H9 (cell line): Measurements from ENCODE around the gene ACBD3. TPM values are rescaled to one million over a fixed set of nuclear protein-coding genes. Genes with fewer than 3 reads are reported as not detected.

Source experiments
- DNase-seq: peaks from one replicate; pipeline ENCODE4 v3.0.0-alpha.2; 2017
- H2AFZ ChIP-seq: one replicate; pipeline ENCODE4 v1.6.1; 2013; ENCODE audit warnings: mild to moderate bottlenecking, low read length, control low read depth, moderate library complexity
- H2AK5ac ChIP-seq: 2 replicates; pipeline ENCODE4 v1.6.1; 2013; ENCODE audit warnings: low read length, control low read depth, mixed read lengths; ENCODE audit not compliant: insufficient read length
- H2BK120ac ChIP-seq: one replicate; pipeline ENCODE4 v1.6.1; 2013; ENCODE audit warnings: low read depth, mild to moderate bottlenecking, low read length, control low read depth, inconsistent platforms; ENCODE audit not compliant: poor library complexity, severe bottlenecking
- H2BK12ac ChIP-seq: 2 replicates; pipeline ENCODE4 v1.6.1; 2013; ENCODE audit warnings: low read length, control low read depth, mixed read lengths, low read depth; ENCODE audit not compliant: insufficient read length
- H2BK15ac ChIP-seq: 2 replicates; pipeline ENCODE4 v1.6.1; 2013; ENCODE audit warnings: low read depth, low read length, control low read depth
- H2BK20ac ChIP-seq: one replicate; pipeline ENCODE4 v1.6.1; 2013; ENCODE audit warnings: low read depth, mild to moderate bottlenecking, low read length, control low read depth, inconsistent platforms; ENCODE audit not compliant: poor library complexity, severe bottlenecking
- H2BK5ac ChIP-seq: 2 replicates; pipeline ENCODE4 v1.6.1; 2013; ENCODE audit warnings: low read length, control low read depth, mixed read lengths; ENCODE audit not compliant: insufficient read length
- H3K14ac ChIP-seq: 2 replicates; pipeline ENCODE4 v1.6.1; 2013; ENCODE audit warnings: low read length, control low read depth; ENCODE audit not compliant: insufficient read depth
- H3K18ac ChIP-seq: 2 replicates; pipeline ENCODE4 v1.6.1; 2013; ENCODE audit warnings: low read depth, mild to moderate bottlenecking, mixed read lengths, low read length, control low read depth; ENCODE audit not compliant: insufficient read length
- H3K23ac ChIP-seq: 2 replicates; pipeline ENCODE4 v1.6.1; 2013; ENCODE audit warnings: low read length, control low read depth, mixed read lengths, low read depth; ENCODE audit not compliant: insufficient read length
- H3K23me2 ChIP-seq: 2 replicates; pipeline ENCODE4 v1.6.1; 2013; ENCODE audit warnings: low read depth, mild to moderate bottlenecking, mixed read lengths, low read length, control low read depth; ENCODE audit not compliant: insufficient read length, poor library complexity, severe bottlenecking
- H3K27ac ChIP-seq: 2 replicates; pipeline ENCODE4 v1.5.1; 2013; ENCODE audit warnings: low read length, control low read depth, mixed read lengths, low read depth; ENCODE audit not compliant: insufficient read length
- H3K27me3 ChIP-seq: 2 replicates; pipeline ENCODE4 v1.6.1; 2013; ENCODE audit warnings: low read length, control low read depth, inconsistent platforms; ENCODE audit not compliant: insufficient read depth
- H3K4ac ChIP-seq: 2 replicates; pipeline ENCODE4 v1.6.1; 2013; ENCODE audit warnings: low read depth, mild to moderate bottlenecking, control low read depth, inconsistent platforms, low read length, moderate library complexity
- H3K4me1 ChIP-seq: 2 replicates; pipeline ENCODE4 v1.6.1; 2013; ENCODE audit warnings: low read length, control low read depth, inconsistent platforms; ENCODE audit not compliant: insufficient read depth
- H3K4me2 ChIP-seq: 2 replicates; pipeline ENCODE4 v1.6.1; 2013; ENCODE audit warnings: low read length, control low read depth, mixed read lengths; ENCODE audit not compliant: insufficient read length, insufficient read depth
- H3K56ac ChIP-seq: 2 replicates; pipeline ENCODE4 v1.6.1; 2013; ENCODE audit warnings: low read depth, mild to moderate bottlenecking, mixed read lengths, low read length, control low read depth; ENCODE audit not compliant: insufficient read length
- H3K79me1 ChIP-seq: 2 replicates; pipeline ENCODE4 v1.6.1; 2013; ENCODE audit warnings: low read depth, mild to moderate bottlenecking, moderate library complexity, low read length, control low read depth, inconsistent platforms; ENCODE audit not compliant: insufficient read depth, poor library complexity, severe bottlenecking
- H3K79me2 ChIP-seq: 2 replicates; pipeline ENCODE4 v1.6.1; 2013; ENCODE audit warnings: low read length, control low read depth, inconsistent platforms; ENCODE audit not compliant: insufficient read depth
- H3K9ac ChIP-seq: 2 replicates; pipeline ENCODE4 v1.6.1; 2013; ENCODE audit warnings: low read length, control low read depth, mixed read lengths; ENCODE audit not compliant: insufficient read length; ENCODE audit errors: extremely low read depth
- H3K9me3 ChIP-seq: one replicate; pipeline ENCODE4 v1.6.1; 2013; ENCODE audit warnings: low read depth, low read length, inconsistent platforms; ENCODE audit not compliant: control insufficient read depth
- H3T11ph ChIP-seq: one replicate; pipeline ENCODE4 v1.6.1; 2013; ENCODE audit warnings: mild to moderate bottlenecking, low read length, control low read depth, inconsistent platforms
- H4K20me1 ChIP-seq: one replicate; pipeline ENCODE4 v1.6.1; 2013; ENCODE audit not compliant: control insufficient read depth, insufficient read length, insufficient read depth
- H4K5ac ChIP-seq: 2 replicates; pipeline ENCODE4 v1.6.1; 2013; ENCODE audit warnings: low read depth, mild to moderate bottlenecking, mixed read lengths, low read length, control low read depth; ENCODE audit not compliant: insufficient read length
- H4K8ac ChIP-seq: replicated peaks from 2 replicates; pipeline ENCODE4 v1.6.1; 2013; ENCODE audit warnings: low read length, control low read depth, mixed read lengths, low read depth; ENCODE audit not compliant: insufficient read length
- H4K91ac ChIP-seq: 2 replicates; pipeline ENCODE4 v1.6.1; 2013; ENCODE audit warnings: low read depth, mild to moderate bottlenecking, moderate library complexity, mixed read lengths, low read length, control low read depth; ENCODE audit not compliant: insufficient read length
- H3K27ac Mint-ChIP-seq, 3 experiments: 2 replicates in 2 of 3; 3 replicates in 1 of 3; pipeline ENCODE4 v1.8.0; 2020 to 2021; ENCODE audit warnings: mixed read lengths in 3 of 3, mild to moderate bottlenecking in 1 of 3, moderate library complexity in 1 of 3
- H3K27me3 Mint-ChIP-seq: 2 replicates; pipeline ENCODE4 v1.8.0; 2021; ENCODE audit warnings: low read depth, mild to moderate bottlenecking, moderate library complexity, mixed read lengths
- H3K36me3 Mint-ChIP-seq, 3 experiments: 2 replicates in 2 of 3; 3 replicates in 1 of 3; pipeline ENCODE4 v1.8.0; 2020 to 2021; ENCODE audit warnings: low read depth in 3 of 3, mixed read lengths in 3 of 3; ENCODE audit not compliant: insufficient read depth in 1 of 3
- H3K4me1 Mint-ChIP-seq, 2 experiments: 2 replicates each; pipeline ENCODE4 v1.8.0; 2020; ENCODE audit warnings: mixed read lengths in 2 of 2
- H3K4me3 Mint-ChIP-seq, 2 experiments: 2 replicates in 1 of 2; 3 replicates in 1 of 2; pipeline ENCODE4 v1.8.0; 2020 to 2021; ENCODE audit warnings: mild to moderate bottlenecking in 2 of 2, mixed read lengths in 2 of 2, moderate library complexity in 1 of 2
- H3K9me3 Mint-ChIP-seq, 2 experiments: 2 replicates in 1 of 2; 3 replicates in 1 of 2; pipeline ENCODE4 v1.8.0; 2020; ENCODE audit warnings: mild to moderate bottlenecking in 2 of 2, mixed read lengths in 2 of 2, moderate library complexity in 1 of 2
- WGBS: extraction: QIAGEN DNeasy Blood & Tissue Kit; methylation state at CpG from one replicate; pipeline ENCODE4 v1.1.7; 2013; ENCODE audit warnings: missing lambda C conversion rate, low lambda C conversion rate, mixed read lengths; ENCODE audit not compliant: insufficient read length; ENCODE audit errors: extremely low coverage; 5-methylcytosine and 5-hydroxymethylcytosine counted together
- total RNA-seq: library from RNA; stranded (reverse); gene quantifications from 2 replicates; pipeline ENCODE4 v1.2.1, GENCODE V29; 2021
- TF ChIP-seq, protein P1 (sequence below): fragments of 200-600 bp; sonication (generic); conservative IDR thresholded peaks from 3 replicates; pipeline ENCODE4 v1.8.0; 2021; ENCODE audit warnings: antibody characterized with exemption, mild to moderate bottlenecking

ACBD3 gene
- total RNA-seq, 1 experiment from 2014 or later, result 30.8 TPM

DNA sequence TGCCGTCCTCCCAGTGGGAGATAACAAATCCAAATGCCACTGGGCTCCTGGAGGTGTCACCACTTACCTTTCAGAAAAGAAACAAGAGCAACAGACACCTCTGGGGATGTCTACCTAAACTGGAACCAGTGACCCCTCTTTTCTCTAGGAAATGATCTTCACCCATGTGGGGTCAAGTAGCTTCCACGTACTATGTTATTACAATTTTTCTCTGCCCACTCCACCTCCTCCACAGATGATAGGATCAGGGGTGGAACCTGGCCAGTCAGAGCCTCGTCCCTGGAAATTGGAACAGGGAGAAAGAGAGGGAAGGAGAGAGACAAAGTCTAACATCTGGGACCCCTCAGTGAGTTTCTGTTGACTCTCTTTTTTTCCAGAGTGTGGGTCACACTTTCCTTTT is 73.9 kb downstream of the ACBD3 start:
- H3K4me1 Mint-ChIP-seq, result peaks cover 40 to 41% of the 10 kb centered on the region in 2 experiments
- Histone ChIP-seq H2BK12ac (no peak overlapping the region), H3K14ac (no peak overlapping the region), H3T11ph (no peak overlapping the region), H2BK20ac (no peak overlapping the region), H3K27me3 (no peaks in the 10 kb centered on the region; the same call in 1 of the 2 replicates), H3K23me2 (peaks cover 19% of the 10 kb centered on the region), H3K27ac (no peak overlapping the region), H3K4ac (no peak overlapping the region), H3K56ac (no peak overlapping the region), H3K23ac (no peak overlapping the region), H2BK120ac (no peak overlapping the region), H2AFZ (no peak overlapping the region), H4K91ac (no peak overlapping the region), H3K18ac (no peak overlapping the region), H2BK15ac (no peak overlapping the region), H2AK5ac (no peak overlapping the region), H3K79me2 (no peaks in the 10 kb centered on the region), H3K4me2 (no peak overlapping the region), H3K9me3 (no peaks in the 10 kb centered on the region), H3K9ac (no peak overlapping the region), H3K4me1 (peaks cover 12% of the 10 kb centered on the region), H4K5ac (no peak overlapping the region), H4K8ac (no peak overlapping the region), H4K20me1 (no peaks in the 10 kb centered on the region), H2BK5ac (no peak overlapping the region), H3K79me1 (no peaks in the 10 kb centered on the region)
- no peak for DNase-seq
- TF ChIP-seq, protein P1, sequence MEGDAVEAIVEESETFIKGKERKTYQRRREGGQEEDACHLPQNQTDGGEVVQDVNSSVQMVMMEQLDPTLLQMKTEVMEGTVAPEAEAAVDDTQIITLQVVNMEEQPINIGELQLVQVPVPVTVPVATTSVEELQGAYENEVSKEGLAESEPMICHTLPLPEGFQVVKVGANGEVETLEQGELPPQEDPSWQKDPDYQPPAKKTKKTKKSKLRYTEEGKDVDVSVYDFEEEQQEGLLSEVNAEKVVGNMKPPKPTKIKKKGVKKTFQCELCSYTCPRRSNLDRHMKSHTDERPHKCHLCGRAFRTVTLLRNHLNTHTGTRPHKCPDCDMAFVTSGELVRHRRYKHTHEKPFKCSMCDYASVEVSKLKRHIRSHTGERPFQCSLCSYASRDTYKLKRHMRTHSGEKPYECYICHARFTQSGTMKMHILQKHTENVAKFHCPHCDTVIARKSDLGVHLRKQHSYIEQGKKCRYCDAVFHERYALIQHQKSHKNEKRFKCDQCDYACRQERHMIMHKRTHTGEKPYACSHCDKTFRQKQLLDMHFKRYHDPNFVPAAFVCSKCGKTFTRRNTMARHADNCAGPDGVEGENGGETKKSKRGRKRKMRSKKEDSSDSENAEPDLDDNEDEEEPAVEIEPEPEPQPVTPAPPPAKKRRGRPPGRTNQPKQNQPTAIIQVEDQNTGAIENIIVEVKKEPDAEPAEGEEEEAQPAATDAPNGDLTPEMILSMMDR, result no peak
- H3K27me3 Mint-ChIP-seq, result peaks cover 8% of the 10 kb centered on the region
- H3K36me3 Mint-ChIP-seq, result peaks cover 0 to 2% (median 0%) of the 10 kb centered on the region in 3 experiments; a peak in 3 of 7 replicates
- peaks cover 4 to 6% of the 10 kb centered on the region in 2 experiments; a peak in 4 of 5 replicates for H3K9me3 Mint-ChIP-seq
- H3K4me3 Mint-ChIP-seq, result peak overlapping the region; percentile 16 to 59; a peak in 3 of 5 replicates
- WGBS, result no CpG with 5 or more reads among the region's 3 CpGs
- peak overlapping the region in 2 of 3 experiments; percentile 89 to 93; a peak in 4 of 7 replicates for H3K27ac Mint-ChIP-seq
